Measurements from ENCODE around the gene SMPD2. TPM values are rescaled to one million over a fixed set of nuclear protein-coding genes. Genes with fewer than 3 reads are reported as not detected.

Gene SMPD2
- total RNA-seq, 4 donors from 2014 or later: 11.2 to 60.9 (median 17.8) TPM

DNA sequence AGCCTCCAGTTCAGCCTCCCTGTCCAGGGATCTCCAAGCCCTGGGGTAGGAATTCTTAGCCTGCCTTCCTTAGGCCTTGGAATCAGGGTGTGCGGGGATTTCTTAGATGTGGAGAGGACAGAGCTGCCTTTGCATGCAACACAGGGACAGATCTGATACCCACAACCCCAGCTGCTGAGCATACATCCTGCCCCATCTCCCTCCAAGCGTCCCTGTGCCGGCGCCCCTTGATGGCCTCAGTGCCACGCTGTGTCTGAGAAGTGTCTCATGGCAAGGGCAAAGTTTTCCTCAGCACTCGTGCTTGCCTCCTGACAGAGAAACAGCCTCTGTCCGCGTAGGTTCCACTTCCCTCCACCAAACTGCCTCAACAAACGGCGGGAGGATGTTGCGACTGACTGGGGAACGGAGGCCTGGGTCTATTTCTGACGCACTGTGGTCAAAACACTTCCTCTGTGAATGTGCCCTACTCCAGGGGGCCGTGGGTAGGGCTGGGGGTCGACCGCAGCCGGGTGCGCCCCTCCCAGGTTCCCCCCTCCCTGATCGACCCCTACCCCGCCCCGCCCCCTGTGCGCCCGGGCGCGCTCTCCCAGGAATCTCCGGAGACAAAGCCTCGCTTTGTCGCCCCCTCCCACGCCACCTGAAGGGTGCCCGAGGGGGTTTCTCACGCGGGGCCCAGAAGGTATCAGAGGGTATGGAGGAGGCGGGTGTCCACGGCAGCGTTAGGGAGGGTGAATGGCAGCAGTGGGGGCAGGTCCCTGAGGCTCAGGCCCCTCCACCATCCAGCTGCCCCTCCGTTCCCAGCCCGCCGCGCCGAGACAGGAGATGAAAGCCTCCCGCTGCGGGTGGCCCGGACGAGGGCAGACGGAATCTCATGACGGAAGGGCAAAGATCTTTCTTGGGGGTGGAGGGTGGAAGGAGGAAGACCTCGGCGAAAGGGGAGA, 14.2 kb downstream of the SMPD2 start:
- peak overlapping the region in 2 of 3 donors; percentile 52 to 71 for H3K27ac ChIP-seq
- peaks cover 11 to 39% of the 10 kb centered on the region in 2 donors for H3K4me1 ChIP-seq
- peak in 1 of 2 donors; percentile 21 for DNase-seq
- intact Hi-C loops (cut with DNase I): no loop called here
- H3K27me3 ChIP-seq: no peaks in the 10 kb centered on the region
- WGBS, 2 donors: 22 to 49% methylated on average over 21 to 28 of the region's 48 CpGs
- H3K36me3 ChIP-seq: no peaks in the 10 kb centered on the region
- peak overlapping the region; percentile 23 to 60 (median 41) for H3K4me3 ChIP-seq (replicated peaks in 1 of 3)
- no peaks in the 10 kb centered on the region for H3K9me3 ChIP-seq
- TF ChIP-seq CTCF (IDR thresholded peaks at IDR 0.05) (no peak), POLR2A (IDR thresholded peaks at IDR 0.05) (no peak)

DNA sequence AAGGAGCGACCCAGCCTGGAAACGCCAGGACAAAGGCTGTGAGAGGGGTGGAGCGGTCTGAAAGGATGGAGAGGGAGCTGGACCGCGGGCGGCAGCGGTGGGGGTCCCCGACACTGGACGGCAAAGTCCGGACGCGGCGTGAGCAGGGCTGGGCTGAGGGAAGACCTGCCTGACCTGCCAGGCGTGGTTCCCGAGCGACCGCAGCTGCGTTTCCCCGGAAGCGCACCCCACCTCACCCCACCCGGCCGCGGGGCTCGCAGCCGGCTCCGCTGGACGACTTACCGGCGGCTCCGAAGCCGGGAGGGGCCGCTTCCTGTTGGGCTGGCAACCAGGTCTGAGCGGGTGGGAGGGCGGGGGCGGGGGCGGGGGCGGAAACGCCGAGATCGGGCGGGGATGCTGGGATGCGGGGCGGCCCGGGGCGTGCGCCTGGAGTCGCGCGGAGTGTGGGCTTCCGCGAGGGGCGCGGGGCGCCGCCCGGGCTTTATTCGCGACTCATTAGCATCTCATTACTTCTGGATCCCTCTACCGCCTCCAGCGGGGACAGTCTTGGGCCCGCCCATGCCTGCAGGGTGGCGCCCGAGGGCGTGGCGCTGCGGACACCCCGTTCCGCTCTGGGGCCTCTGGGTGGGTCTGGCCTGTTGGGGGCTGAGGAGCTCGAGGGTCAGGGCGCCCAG, 15.1 kb downstream of the SMPD2 start, which contains the start of gene MICAL1:
Gene MICAL1 (minus strand): TSS at position 336 of the 674 bp plus-strand sequence. CDS start 1,576 bp downstream, outside the sequence.
- WGBS, 2 donors: 0 to 3% methylated on average over 5 to 29 of the region's 70 CpGs
- intact Hi-C loops (cut with DNase I): no loop called here
- DNase-seq: peak; percentile 67 to 70
- H3K4me3 ChIP-seq (replicated peaks in 1 of 3): peak within 1 kb of the TSS; percentile 33 to 60 (median 41)
- H3K9me3 ChIP-seq: no peaks in the 10 kb centered on the region
- H3K4me1 ChIP-seq: peaks cover 17 to 43% of the 10 kb centered on the region in 2 donors
- no peaks in the 10 kb centered on the region for H3K27me3 ChIP-seq
- H3K27ac ChIP-seq: peak within 1 kb of the TSS in 2 of 3 donors; percentile 52 to 71
- TF ChIP-seq CTCF (IDR thresholded peaks at IDR 0.05) (peak in 3 of 6 experiments; percentile 21 to 41 (median 32)), POLR2A (IDR thresholded peaks at IDR 0.05) (peak in 1 of 2 donors; percentile 10)
- H3K36me3 ChIP-seq: no peaks in the 10 kb centered on the region

DNA sequence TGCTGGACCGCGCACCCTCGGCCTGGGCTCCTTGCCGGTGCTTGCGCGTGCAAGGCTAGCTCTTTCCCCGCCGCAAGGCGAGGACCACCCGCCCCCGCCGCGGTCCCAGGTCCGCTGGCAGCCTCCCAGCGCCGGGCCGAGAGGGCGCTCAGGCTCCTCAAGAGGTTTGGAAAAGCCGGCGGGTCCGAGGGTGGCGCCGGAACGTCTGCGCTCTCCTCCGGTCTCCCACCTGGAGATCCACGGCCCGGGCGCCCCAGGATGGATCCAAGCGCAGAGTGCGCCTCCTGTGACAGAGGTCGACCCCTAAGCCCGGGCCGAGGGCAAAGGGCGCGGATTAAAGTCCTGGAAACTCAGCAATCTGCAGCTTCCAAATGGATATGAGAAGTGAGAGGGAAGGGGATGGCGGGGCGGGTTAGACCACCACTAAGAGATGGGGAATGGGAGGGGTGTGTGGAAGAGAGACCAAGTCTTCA, 15.6 kb downstream of the SMPD2 start:
- Histone ChIP-seq H3K9me3 (no peaks in the 10 kb centered on the region), H3K27ac (peak overlapping the region in 2 of 3 donors; percentile 52 to 71), H3K27me3 (no peaks in the 10 kb centered on the region), H3K4me3 (replicated peaks in 1 of 3) (peak overlapping the region; percentile 23 to 60 (median 33)), H3K36me3 (no peaks in the 10 kb centered on the region), H3K4me1 (peaks cover 22 to 47% of the 10 kb centered on the region in 2 donors)
- 15 to 21% methylated on average over 13 to 24 of the region's 38 CpGs for WGBS, 2 donors
- TF ChIP-seq POLR2A (IDR thresholded peaks at IDR 0.05) (peak in 1 of 2 donors; percentile 1), CTCF (IDR thresholded peaks at IDR 0.05) (no peak)
- DNase-seq: peak; percentile 56 to 80
- intact Hi-C loops (cut with DNase I): no loop called here

GRCh38 chr6:109456710-109457561, 16.4 kb downstream of the SMPD2 start:
- Histone ChIP-seq H3K27ac (peak overlapping the region in 1 of 3 donors; percentile 71), H3K27me3 (no peaks in the 10 kb centered on the region), H3K9me3 (no peaks in the 10 kb centered on the region), H3K36me3 (no peaks in the 10 kb centered on the region), H3K4me1 (peaks cover 24 to 44% of the 10 kb centered on the region in 2 donors), H3K4me3 (replicated peaks in 1 of 3) (no peak overlapping the region)
- peak; percentile 86 to 89 for DNase-seq
- TF ChIP-seq POLR2A (IDR thresholded peaks at IDR 0.05): peak in 1 of 2 donors; percentile 42
- TF ChIP-seq CTCF (IDR thresholded peaks at IDR 0.05): no peak
- intact Hi-C loops (cut with DNase I): no loop called here
- WGBS, 2 donors: 47 to 71% methylated on average over 16 of the region's 16 CpGs
